MCF 10A (cell line): ENCODE results near the gene SLC25A52. TPM values are rescaled to one million over a fixed set of nuclear protein-coding genes. Genes with fewer than 3 reads are reported as not detected.
A peak's percentile ranks its signal among the peaks of the same experiment; 100 is the strongest.

Source experiments
- BruUV-seq: library from RNA; stranded (reverse); fragments of 400-500 nt; replicated peaks from 2 replicates; lab custom pipeline; 2021; lab: Mats Ljungman, UMichigan
- CTCF ChIA-PET: fragments of 300-600 bp; sonication (Branson Sonifier 250); formaldehyde crosslinking; extraction: SDS; loops from one replicate; lab custom pipeline; 2021; ENCODE audit warnings: antibody characterized with exemption, inconsistent platforms; lab: Yijun Ruan, JAX
- POLR2A ChIA-PET: fragments of 300-600, 350-650 bp; sonication (Branson Sonifier 250); formaldehyde crosslinking; extraction: SDS; loops from one replicate; lab custom pipeline; 2020; ENCODE audit warnings: antibody characterized with exemption, inconsistent platforms; lab: Yijun Ruan, JAX
- DNase-seq: peaks from one replicate; pipeline ENCODE4 v3.0.0-alpha.2; 2018; ENCODE audit not compliant: unreplicated experiment
- H3K27ac Mint-ChIP-seq: one replicate; pipeline ENCODE4 v1.8.0; 2022; ENCODE audit warnings: mild to moderate bottlenecking, low read depth, mixed read lengths; ENCODE audit not compliant: unreplicated experiment
- H3K27me3 Mint-ChIP-seq: one replicate; pipeline ENCODE4 v1.8.0; 2022; ENCODE audit warnings: mixed read lengths; ENCODE audit not compliant: insufficient read depth, unreplicated experiment
- H3K36me3 Mint-ChIP-seq: one replicate; pipeline ENCODE4 v1.8.0; 2022; ENCODE audit warnings: mild to moderate bottlenecking, moderate library complexity, mixed read lengths; ENCODE audit not compliant: insufficient read depth, unreplicated experiment
- H3K4me1 Mint-ChIP-seq: one replicate; pipeline ENCODE4 v1.8.0; 2022; ENCODE audit warnings: mixed read lengths; ENCODE audit not compliant: insufficient read depth, unreplicated experiment
- H3K4me3 Mint-ChIP-seq: one replicate; pipeline ENCODE4 v1.8.0; 2022; ENCODE audit warnings: mild to moderate bottlenecking, moderate library complexity, mixed read lengths; ENCODE audit not compliant: unreplicated experiment
- H3K9me3 Mint-ChIP-seq: one replicate; pipeline ENCODE4 v1.8.0; 2022; ENCODE audit warnings: mixed read lengths; ENCODE audit not compliant: unreplicated experiment
- CTCF ChIP-seq: fragments of 200-600 bp; IDR thresholded peaks from one replicate; pipeline ENCODE4 v1.8.0; 2022; ENCODE audit warnings: antibody characterized with exemption, mild to moderate bottlenecking; ENCODE audit not compliant: unreplicated experiment
- intact Hi-C: fragments of 100-400 bp; cut with micrococcal nuclease; formaldehyde crosslinking; loops from 2 replicates; pipeline ENCODE4 v1.14.1; 2022
- total RNA-seq: library from RNA; stranded (reverse); gene quantifications from 2 replicates; pipeline ENCODE4 v1.2.3, GENCODE V29; 2022

SLC25A52 gene
- total RNA-seq, 1 experiment from 2014 or later, result not detected

GRCh38 chr18:31721601-31722000 lies 39.1 kb downstream of the SLC25A52 start:
- Mint-ChIP-seq H3K4me1 (no peaks in the 10 kb centered on the region), H3K27me3 (no peaks in the 10 kb centered on the region), H3K4me3 (no peak overlapping the region), H3K9me3 (no peaks in the 10 kb centered on the region), H3K27ac (no peak overlapping the region), H3K36me3 (no peaks in the 10 kb centered on the region)
- BruUV-seq, result no TSS peak
- no peak for DNase-seq
- intact Hi-C loops, result loop anchor here (5.0 kb wide), 1 partner anchor 454 kb away; no protein-coding TSS in a partner anchor
- TF ChIP-seq CTCF, result no peak
- POLR2A ChIA-PET, result interaction anchor here (0.7 to 2.4 kb wide), 3 partner anchors 35 to 166 kb away, joined by 3 to 11 read pairs (median 7); no protein-coding TSS in a partner anchor
- CTCF ChIA-PET, result interaction anchor here (0.6 to 6.2 kb wide), 39 partner anchors 8 to 259 kb away, joined by 3 to 93 read pairs (median 6); partner anchors contain the start of gene TTR

GRCh38 chr18:31720867-31721266 lies 39.8 kb downstream of the SLC25A52 start:
- no peaks in the 10 kb centered on the region for H3K4me1 Mint-ChIP-seq
- H3K36me3 Mint-ChIP-seq, result peaks cover 3% of the 10 kb centered on the region
- CTCF ChIA-PET, result interaction anchor here (0.8 to 2.0 kb wide), 3 partner anchors 13 to 166 kb away, joined by 4 to 7 read pairs (median 7); no protein-coding TSS in a partner anchor
- no peak for TF ChIP-seq CTCF
- no peaks in the 10 kb centered on the region for H3K27me3 Mint-ChIP-seq
- H3K27ac Mint-ChIP-seq, result no peak overlapping the region
- intact Hi-C loops, result loop anchor here (5.0 kb wide), 1 partner anchor 454 kb away; no protein-coding TSS in a partner anchor
- no TSS peak for BruUV-seq
- H3K9me3 Mint-ChIP-seq, result no peaks in the 10 kb centered on the region
- H3K4me3 Mint-ChIP-seq, result no peak overlapping the region
- peak; percentile 28 for DNase-seq
- POLR2A ChIA-PET, result no interaction called here

- BruUV-seq, result no TSS peak
- ChIA-PET POLR2A (interaction anchor here (0.7 to 1.1 kb wide), 2 partner anchors 93 to 164 kb away, joined by 3 read pairs; no protein-coding TSS in a partner anchor), CTCF (interaction anchor here (0.6 to 2.0 kb wide), 8 partner anchors 12 to 165 kb away, joined by 3 to 8 read pairs (median 5); no protein-coding TSS in a partner anchor)
- Mint-ChIP-seq H3K27me3 (no peaks in the 10 kb centered on the region), H3K4me1 (no peaks in the 10 kb centered on the region), H3K36me3 (peaks cover 6% of the 10 kb centered on the region), H3K9me3 (no peaks in the 10 kb centered on the region), H3K27ac (no peak overlapping the region), H3K4me3 (no peak overlapping the region)
- no peak for DNase-seq
- no peak for TF ChIP-seq CTCF
- intact Hi-C loops, result loop anchor here (5.0 kb wide), 1 partner anchor 452 kb away; no protein-coding TSS in a partner anchor
These were observed 41.2 kb downstream of the SLC25A52 start for GRCh38 chr18:31719363-31720006.

- ChIA-PET POLR2A (no interaction called here), CTCF (interaction anchor here (0.6 to 2.1 kb wide), 8 partner anchors 13 to 518 kb away, joined by 3 to 8 read pairs (median 4); no protein-coding TSS in a partner anchor)
- Mint-ChIP-seq H3K4me3 (no peak overlapping the region), H3K27ac (no peak overlapping the region), H3K36me3 (peaks cover 6% of the 10 kb centered on the region), H3K9me3 (no peaks in the 10 kb centered on the region), H3K27me3 (no peaks in the 10 kb centered on the region), H3K4me1 (no peaks in the 10 kb centered on the region)
- no TSS peak for BruUV-seq
- DNase-seq, result no peak
- intact Hi-C loops, result no loop called here
- TF ChIP-seq CTCF, result no peak
These were observed 42.3 kb downstream of the SLC25A52 start for GRCh38 chr18:31718386-31718785.
